Hypothalamus (tissue), 51 donors: ENCODE measurements around the gene ARHGAP12.
A peak's percentile ranks its signal among the peaks of the same experiment; 100 is the strongest.
"Not testable (repeated sequence)": the region's sequence is repeated elsewhere in the genome, so short reads cannot be mapped to it uniquely, and the experiment has no call there.

Experiments used
- DNase-seq, 51 donors: peaks; one replicate each; lab custom pipeline; 2025; lab: John Stamatoyannopoulos, UW

The ARHGAP12 gene, protein sequence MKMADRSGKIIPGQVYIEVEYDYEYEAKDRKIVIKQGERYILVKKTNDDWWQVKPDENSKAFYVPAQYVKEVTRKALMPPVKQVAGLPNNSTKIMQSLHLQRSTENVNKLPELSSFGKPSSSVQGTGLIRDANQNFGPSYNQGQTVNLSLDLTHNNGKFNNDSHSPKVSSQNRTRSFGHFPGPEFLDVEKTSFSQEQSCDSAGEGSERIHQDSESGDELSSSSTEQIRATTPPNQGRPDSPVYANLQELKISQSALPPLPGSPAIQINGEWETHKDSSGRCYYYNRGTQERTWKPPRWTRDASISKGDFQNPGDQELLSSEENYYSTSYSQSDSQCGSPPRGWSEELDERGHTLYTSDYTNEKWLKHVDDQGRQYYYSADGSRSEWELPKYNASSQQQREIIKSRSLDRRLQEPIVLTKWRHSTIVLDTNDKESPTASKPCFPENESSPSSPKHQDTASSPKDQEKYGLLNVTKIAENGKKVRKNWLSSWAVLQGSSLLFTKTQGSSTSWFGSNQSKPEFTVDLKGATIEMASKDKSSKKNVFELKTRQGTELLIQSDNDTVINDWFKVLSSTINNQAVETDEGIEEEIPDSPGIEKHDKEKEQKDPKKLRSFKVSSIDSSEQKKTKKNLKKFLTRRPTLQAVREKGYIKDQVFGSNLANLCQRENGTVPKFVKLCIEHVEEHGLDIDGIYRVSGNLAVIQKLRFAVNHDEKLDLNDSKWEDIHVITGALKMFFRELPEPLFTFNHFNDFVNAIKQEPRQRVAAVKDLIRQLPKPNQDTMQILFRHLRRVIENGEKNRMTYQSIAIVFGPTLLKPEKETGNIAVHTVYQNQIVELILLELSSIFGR

GRCh38 chr10:31928549-31929260 is at the start of gene ARHGAP12:
Gene ARHGAP12, minus strand, starts transcription at chr10:31928831. Its CDS starts 19,976 bp downstream, at chr10:31908855.
- DNase-seq: peak; percentile 53 to 93 (median 83)

- DNase-seq: no peak
Observed at GRCh38 chr10:31978156-31978483, 49.5 kb upstream of the ARHGAP12 start.

- DNase-seq: peak in 1 of 51 donors; percentile 46
Observed at GRCh38 chr10:31977440-31978155, 49.0 kb upstream of the ARHGAP12 start.

DNA sequence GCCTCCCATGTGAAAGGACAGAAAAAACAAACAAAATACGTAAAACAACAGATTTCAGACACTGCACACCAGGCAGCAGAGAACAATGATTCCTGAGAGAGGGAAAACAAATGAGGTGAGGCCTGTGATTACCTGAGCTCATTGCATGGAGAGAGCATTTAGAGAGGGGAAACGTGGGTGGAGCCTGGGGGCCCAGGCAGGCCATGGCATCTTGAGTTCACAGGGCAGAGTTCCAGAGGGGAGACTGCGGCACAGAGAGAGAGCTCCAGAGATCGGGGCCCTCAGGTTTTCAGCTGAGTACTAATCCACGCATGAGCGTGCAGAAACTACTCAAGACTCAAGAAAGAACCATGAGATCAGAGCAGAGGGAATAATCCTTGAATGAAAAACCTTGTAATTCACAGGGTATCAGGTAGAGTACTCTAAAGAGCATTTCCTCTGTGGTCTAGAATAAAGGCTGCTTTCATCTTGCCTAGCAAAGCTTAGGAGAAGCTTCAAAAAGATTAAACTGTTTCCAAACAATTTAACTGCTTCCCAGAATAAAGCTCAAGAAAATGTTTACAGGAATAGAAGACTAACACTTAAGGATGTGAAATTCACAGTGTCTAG is 46.6 kb upstream of the ARHGAP12 start:
- DNase-seq: no peak

GRCh38 chr10:31974434-31975124 is 45.9 kb upstream of the ARHGAP12 start:
- no peak for DNase-seq

DNA sequence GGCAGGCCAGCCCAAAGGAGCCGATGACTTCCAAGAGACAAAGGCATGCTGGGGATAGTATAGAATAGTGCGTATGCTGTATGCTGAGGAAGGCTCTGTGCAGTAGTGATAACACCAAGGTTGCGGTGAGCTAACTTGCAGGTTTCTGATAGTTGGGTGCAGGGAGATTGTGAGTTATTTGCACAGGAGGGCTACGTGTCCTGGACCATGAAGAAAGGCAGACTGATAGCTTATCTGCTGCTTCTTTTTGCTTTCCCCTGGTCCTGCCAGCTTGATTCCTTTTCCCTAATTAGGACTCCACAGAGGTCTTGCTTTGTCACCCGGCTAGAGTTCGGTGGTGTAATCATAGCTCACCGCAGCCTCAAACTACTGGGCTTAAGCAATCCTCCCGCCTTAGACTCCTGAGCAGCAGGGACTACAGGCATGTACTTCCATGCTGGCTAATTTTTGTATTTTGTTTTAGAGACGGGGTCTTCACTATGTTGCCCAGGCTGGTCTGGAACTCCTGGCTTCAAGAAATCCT is 43.9 kb upstream of the ARHGAP12 start:
- DNase-seq: no peak

- not testable (repeated sequence) for DNase-seq
Observed at GRCh38 chr10:31969847-31970246, 41.2 kb upstream of the ARHGAP12 start.

- no peak for DNase-seq
Observed at GRCh38 chr10:31963589-31963980, 35.0 kb upstream of the ARHGAP12 start.

DNA sequence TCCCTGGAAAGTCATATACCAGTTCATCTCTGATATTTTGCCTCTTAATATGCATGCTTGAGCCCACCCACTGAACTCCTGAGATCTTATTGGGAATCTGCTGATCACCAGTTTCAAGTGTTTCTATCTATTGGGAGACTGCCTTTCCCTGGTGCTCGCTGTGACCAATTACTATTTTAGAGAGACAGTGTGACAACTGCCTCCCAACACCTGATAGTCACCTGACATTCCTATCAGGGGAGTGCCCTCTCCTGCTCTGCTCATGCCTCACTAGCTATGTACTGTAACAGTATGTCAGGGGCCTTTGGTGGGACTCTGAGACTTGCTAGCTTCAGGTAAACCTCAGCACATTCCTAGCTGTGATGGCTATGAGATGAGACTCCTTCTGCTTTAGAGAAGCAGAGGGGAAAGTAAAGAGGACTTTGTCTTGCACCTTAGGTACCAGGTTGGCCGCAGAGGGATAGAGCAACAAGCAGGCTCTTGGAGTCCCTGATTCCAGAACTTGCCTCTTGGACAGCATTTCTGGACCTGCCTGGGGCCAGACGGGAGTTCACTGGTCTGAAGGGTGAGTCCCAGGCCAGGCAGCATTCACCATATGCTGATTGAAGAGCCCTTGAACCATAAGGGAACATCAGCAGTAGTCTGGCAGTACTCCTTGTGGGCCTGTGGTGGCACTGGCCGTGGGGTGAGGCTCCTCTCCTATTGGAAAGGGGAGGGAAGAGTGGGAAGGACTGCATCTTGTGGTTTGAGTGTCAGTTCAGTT is 34.4 kb upstream of the ARHGAP12 start:
- DNase-seq: no peak

GRCh38 chr10:31961277-31962074 is 32.8 kb upstream of the ARHGAP12 start:
- no peak for DNase-seq

DNA sequence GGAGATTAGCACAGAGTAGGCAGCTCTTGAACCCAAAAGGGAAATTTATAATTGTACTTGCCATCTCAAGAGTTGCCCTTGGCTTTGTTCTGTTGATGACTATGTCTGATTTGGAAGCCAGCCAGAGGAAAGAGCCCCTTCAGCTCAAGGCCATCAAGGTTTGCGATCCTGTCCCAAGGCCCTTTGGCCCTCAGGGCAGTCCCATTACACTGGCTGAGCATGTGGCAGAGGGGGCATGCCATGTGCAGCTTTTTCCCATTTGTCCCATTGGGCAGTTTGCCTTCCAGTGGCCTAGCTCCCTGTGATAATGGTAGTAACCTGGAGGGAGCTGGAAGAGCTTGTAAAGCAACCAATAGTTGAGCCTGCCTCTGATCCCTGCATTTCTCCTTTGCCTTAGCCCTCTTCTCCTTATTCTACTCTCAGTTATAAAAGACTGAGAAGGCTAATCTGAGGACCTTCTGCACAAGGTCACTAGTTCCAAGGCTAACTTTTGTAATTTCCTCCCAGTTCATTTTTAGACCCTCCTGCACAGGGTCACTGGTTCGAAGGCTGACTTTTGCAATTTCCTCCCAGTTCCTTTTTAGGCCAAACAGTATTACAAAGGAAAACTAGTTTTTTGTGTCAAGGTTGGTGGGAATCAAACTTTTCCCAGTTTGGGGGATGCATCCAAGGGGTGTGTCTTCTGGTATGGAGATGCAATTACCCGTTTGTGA is 31.0 kb upstream of the ARHGAP12 start:
- DNase-seq: no peak

GRCh38 chr10:31958856-31959255 is 30.2 kb upstream of the ARHGAP12 start:
- no peak for DNase-seq

GRCh38 chr10:31956200-31956946 is 27.7 kb upstream of the ARHGAP12 start:
- DNase-seq: no peak

- no peak for DNase-seq
Observed at GRCh38 chr10:31954410-31955191, 26.0 kb upstream of the ARHGAP12 start.

- DNase-seq: no peak
Observed at GRCh38 chr10:31953480-31953879, 24.8 kb upstream of the ARHGAP12 start.
